Measurements from ENCODE around the gene KCTD5. TPM values are rescaled to one million over a fixed set of nuclear protein-coding genes. Genes with fewer than 3 reads are reported as not detected.

Gene KCTD5
- total and polyA plus RNA-seq, 2 of the 8 experiments (the other 6 are each of a cell fraction or from before 2014, with no cell fraction given): 26.6 to 31.8 TPM

DNA sequence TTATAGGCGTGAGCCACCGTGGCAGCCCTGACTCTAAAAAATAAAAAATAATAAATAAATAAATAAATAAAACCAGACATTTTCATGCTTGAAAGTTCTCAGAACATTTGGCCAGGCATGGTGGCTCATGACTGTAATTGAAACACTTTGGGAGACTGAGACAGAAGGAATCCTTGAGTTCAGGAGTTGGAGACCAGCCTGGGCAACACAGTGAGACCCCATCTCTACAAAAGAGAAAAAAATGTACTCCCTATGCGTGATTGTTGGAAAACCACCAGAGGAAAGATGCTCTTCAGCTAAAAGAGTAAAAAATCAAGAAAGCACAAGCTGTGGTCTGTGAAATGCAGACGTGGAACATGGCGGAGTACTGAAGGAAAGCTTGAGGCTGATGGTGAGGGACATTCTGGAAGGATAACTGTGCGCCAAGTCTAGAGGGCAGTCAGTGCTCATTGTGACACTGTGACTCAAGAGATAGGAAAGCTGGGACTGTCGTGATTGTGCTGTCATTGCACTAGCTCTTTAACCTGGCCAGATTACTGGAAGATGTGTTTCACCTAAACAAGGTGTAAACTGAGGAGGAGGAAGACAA is 41.9 kb downstream of the KCTD5 start:
- CTCF ChIA-PET (ENCODE audit: partially characterized antibody): interaction anchor here (0.9 kb wide), 1 partner anchor 115 kb away, joined by 4 read pairs; no protein-coding TSS in a partner anchor
- Histone ChIP-seq H4K20me1 (replicated peaks in 1 of 2; ENCODE audit: control insufficient read depth in 1 of 2, insufficient read depth in 2 of 2, low read length in 2 of 2) (peaks cover 0 to 1% of the 10 kb centered on the region in 2 experiments), H2BK20ac (ENCODE audit: low read length) (no peak overlapping the region), H3K23ac (ENCODE audit: insufficient read length) (no peak overlapping the region), H3K36me3 (ENCODE audit: control insufficient read depth in 2 of 4, insufficient read depth in 4 of 4, low read length in 3 of 4) (no peaks in the 10 kb centered on the region), H3K79me2 (ENCODE audit: control insufficient read depth in 1 of 2, insufficient read depth in 2 of 2, low read length in 2 of 2) (no peaks in the 10 kb centered on the region), H3K27me3 (replicated peaks in 1 of 4; ENCODE audit: control insufficient read depth in 3 of 4, extremely low read depth in 1 of 4, insufficient read depth in 3 of 4, low read length in 3 of 4) (no peaks in the 10 kb centered on the region; a peak in 1 of 7 replicates), H3K4me3 (ENCODE audit: extremely low read depth in 1 of 4, insufficient read depth in 2 of 4, low read depth in 3 of 4, low read length in 4 of 4) (no peak overlapping the region), H2BK5ac (ENCODE audit: low read depth, low read length) (no peak overlapping the region), H2AFZ (ENCODE audit: low read length) (no peak overlapping the region), H3K9ac (replicated peaks in 1 of 4; ENCODE audit: extremely low read depth in 1 of 4, low read depth in 3 of 4, low read length in 3 of 4) (no peak overlapping the region), H4K91ac (replicated peaks; ENCODE audit: insufficient read length, low read length) (no peak overlapping the region), H3K56ac (replicated peaks; ENCODE audit: insufficient read length, low read depth, low read length) (no peak overlapping the region), H3K14ac (ENCODE audit: insufficient read length) (no peak overlapping the region), H4K8ac (ENCODE audit: extremely low read depth, insufficient read depth, low read length) (no peak overlapping the region), H4K5ac (ENCODE audit: insufficient read length, low read depth, low read length) (no peak overlapping the region), H2BK120ac (replicated peaks; ENCODE audit: low read depth, low read length) (no peak overlapping the region), H2BK15ac (ENCODE audit: low read length) (no peak overlapping the region; the same call in 1 of the 2 replicates), H2BK12ac (ENCODE audit: low read depth, low read length) (no peak overlapping the region), H2AK5ac (ENCODE audit: low read depth, low read length) (no peak overlapping the region), H3K79me1 (ENCODE audit: low read depth, low read length) (no peaks in the 10 kb centered on the region), H3K23me2 (ENCODE audit: low read depth, low read length) (no peaks in the 10 kb centered on the region; the same call in 1 of the 2 replicates), H3K4ac (replicated peaks; ENCODE audit: insufficient read length, low read depth, low read length) (no peak overlapping the region), H3K4me2 (ENCODE audit: insufficient read depth in 1 of 2, low read depth in 2 of 2, low read length in 2 of 2) (no peak overlapping the region), H3K27ac (ENCODE audit: low read depth, low read length) (no peak overlapping the region), H3K4me1 (replicated peaks in 1 of 4; ENCODE audit: control insufficient read depth in 3 of 4, insufficient read depth in 4 of 4, low read length in 3 of 4) (peaks cover 0 to 6% (median 3%) of the 10 kb centered on the region in 4 experiments; a peak in 2 of 7 replicates), H3K18ac (ENCODE audit: extremely low read depth, low read length) (no peak overlapping the region), H3K9me3 (ENCODE audit: insufficient read depth in 2 of 2, low read depth in 1 of 2, low read length in 1 of 2) (no peaks in the 10 kb centered on the region)
- TF ChIP-seq TAF1 (IDR thresholded peaks at IDR 0.05; ENCODE audit: low read depth, low read length) (no peak), GTF2F1 (IDR thresholded peaks at IDR 0.05; ENCODE audit: borderline replicate concordance, low read depth, low read length) (no peak), HDAC2 (IDR thresholded peaks at IDR 0.05; ENCODE audit: borderline replicate concordance in 1 of 2, low read depth in 2 of 2, low read length in 2 of 2) (no peak), EGR1 (IDR thresholded peaks at IDR 0.05; ENCODE audit: borderline replicate concordance, low read depth, low read length) (no peak), JUN (IDR thresholded peaks at IDR 0.05; ENCODE audit: low read depth, low read length) (no peak), NRF1 (IDR thresholded peaks at IDR 0.05; ENCODE audit: low read depth, low read length) (no peak), SIRT6 (IDR thresholded peaks at IDR 0.05; ENCODE audit: low read length) (no peak), ASH2L (IDR thresholded peaks at IDR 0.05; ENCODE audit: low read length) (no peak), CBX8 (IDR thresholded peaks at IDR 0.05; ENCODE audit: borderline replicate concordance, low read depth, low read length) (no peak), NANOG (IDR thresholded peaks at IDR 0.05; ENCODE audit: insufficient read depth, low read depth, low read length, poor library complexity, severe bottlenecking) (no peak)
- TF ChIP-seq, protein P1, sequence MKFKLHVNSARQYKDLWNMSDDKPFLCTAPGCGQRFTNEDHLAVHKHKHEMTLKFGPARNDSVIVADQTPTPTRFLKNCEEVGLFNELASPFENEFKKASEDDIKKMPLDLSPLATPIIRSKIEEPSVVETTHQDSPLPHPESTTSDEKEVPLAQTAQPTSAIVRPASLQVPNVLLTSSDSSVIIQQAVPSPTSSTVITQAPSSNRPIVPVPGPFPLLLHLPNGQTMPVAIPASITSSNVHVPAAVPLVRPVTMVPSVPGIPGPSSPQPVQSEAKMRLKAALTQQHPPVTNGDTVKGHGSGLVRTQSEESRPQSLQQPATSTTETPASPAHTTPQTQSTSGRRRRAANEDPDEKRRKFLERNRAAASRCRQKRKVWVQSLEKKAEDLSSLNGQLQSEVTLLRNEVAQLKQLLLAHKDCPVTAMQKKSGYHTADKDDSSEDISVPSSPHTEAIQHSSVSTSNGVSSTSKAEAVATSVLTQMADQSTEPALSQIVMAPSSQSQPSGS (IDR thresholded peaks at IDR 0.05; ENCODE audit: low read length): no peak
- WGBS, 2 experiments (ENCODE audit: extremely low coverage in 1 of 2, insufficient coverage in 1 of 2, insufficient read length in 1 of 2, insufficient replicate concordance in 2 of 2, low coverage in 1 of 2, low lambda C conversion rate in 2 of 2, missing lambda C conversion rate in 1 of 2): 87% methylated on average over 7 of the region's 7 CpGs; no CpG with 5 or more reads in 1 of the 2 experiments
- DNase-seq (ENCODE audit: low read depth in 1 of 2, low spot score in 2 of 2) (no peak), FAIRE-seq (no peak)
- POLR2A ChIA-PET (ENCODE audit: partially characterized antibody): interaction anchor here (0.9 to 1.5 kb wide), 3 partner anchors 39 to 54 kb away, joined by 3 to 4 read pairs (median 3); partner anchors contain the start of gene KCTD5
